K562 (cell line): ENCODE results near the gene LEUTX. TPM values are rescaled to one million over a fixed set of nuclear protein-coding genes. Genes with fewer than 3 reads are reported as not detected.

Experiments
- CCAR2 ChIP-seq: fragments of 200-400 bp; formaldehyde crosslinking; IDR thresholded peaks from 2 replicates; pipeline ENCODE4 v1.6.1; 2017; ENCODE audit warnings: mild to moderate bottlenecking, low read depth, low read length
- FOSL1 ChIP-seq: fragments of 200-800 bp; sonication (Bioruptor generic); conservative IDR thresholded peaks from 2 replicates; pipeline ENCODE4 v1.6.1; 2016; ENCODE audit warnings: missing genetic modification characterization, missing compliant biosample characterization
- FOXA1 ChIP-seq: fragments of 450-650 bp; IDR thresholded peaks from 2 replicates; pipeline ENCODE4 v1.6.1; 2016; ENCODE audit warnings: mild to moderate bottlenecking, borderline replicate concordance
- KDM5B ChIP-seq: fragments of 200-600 bp; sonication (generic); IDR thresholded peaks from 2 replicates; pipeline ENCODE4 v1.6.1; 2012; ENCODE audit warnings: low read depth, mild to moderate bottlenecking, moderate library complexity, low read length, control low read depth, inconsistent platforms; ENCODE audit not compliant: insufficient replicate concordance
- KLF16 ChIP-seq: IDR thresholded peaks from 2 replicates; pipeline ENCODE4 v1.6.1; 2016; ENCODE audit warnings: antibody characterized with exemption
- MIER1 ChIP-seq: fragments of 450-650 bp; IDR thresholded peaks from 2 replicates; pipeline ENCODE4 v1.6.1; 2016; ENCODE audit warnings: antibody characterized with exemption, mild to moderate bottlenecking, low read depth
- PML ChIP-seq: IDR thresholded peaks from 2 replicates; pipeline ENCODE4 v1.6.1; 2012; ENCODE audit warnings: low read length, inconsistent platforms
- RBM25 ChIP-seq: fragments of 200-400 bp; formaldehyde crosslinking; IDR thresholded peaks from 2 replicates; pipeline ENCODE4 v1.6.1; 2018; ENCODE audit warnings: low read length, low read depth, moderate library complexity; ENCODE audit not compliant: severe bottlenecking
- SLC30A9 ChIP-seq: fragments of 250-450 bp; sonication (Bioruptor Pico); IDR thresholded peaks from 2 replicates; pipeline ENCODE4 v1.8.0; 2022; ENCODE audit warnings: mild to moderate bottlenecking, moderate library complexity
- SRSF7 ChIP-seq: fragments of 200-400 bp; formaldehyde crosslinking; optimal IDR thresholded peaks from 2 replicates; pipeline ENCODE3; 2017; ENCODE audit warnings: mild to moderate bottlenecking, low read depth, low read length
- STAG1 ChIP-seq: sonication (generic); formaldehyde crosslinking; IDR thresholded peaks from 2 replicates; pipeline ENCODE4 v1.5.0; 2020; ENCODE audit warnings: missing genetic modification reagents, borderline replicate concordance
- YY1 ChIP-seq, 3 experiments: IDR thresholded peaks; 2 replicates each; pipeline ENCODE4 v1.6.1; 2011; ENCODE audit warnings: low read length in 2 of 3, mild to moderate bottlenecking in 2 of 3, moderate library complexity in 2 of 3, borderline replicate concordance in 1 of 3, control low read depth in 1 of 3, low read depth in 1 of 3; ENCODE audit not compliant: insufficient read depth in 3 of 3, insufficient replicate concordance in 2 of 3, control insufficient read depth in 1 of 3, insufficient read length in 1 of 3; ENCODE audit errors: extremely low read depth in 1 of 3
- ZNF134 ChIP-seq: fragments of 250-450 bp; sonication (Bioruptor Pico); conservative IDR thresholded peaks from 2 replicates; pipeline ENCODE4 v1.4.0; 2020
- ZNF274 ChIP-seq: IDR thresholded peaks from 2 replicates; pipeline ENCODE4 v1.6.1; 2011; ENCODE audit warnings: low read depth, mild to moderate bottlenecking, low read length, moderate library complexity, borderline replicate concordance
- ZNF324 ChIP-seq: fragments of 250-450 bp; sonication (Bioruptor Pico); IDR thresholded peaks from 2 replicates; pipeline ENCODE4 v1.4.0; 2020; ENCODE audit warnings: mild to moderate bottlenecking
- ZNF57 ChIP-seq: fragments of 450-650 bp; formaldehyde crosslinking; IDR thresholded peaks from 2 replicates; pipeline ENCODE4 v1.4.0; 2020; ENCODE audit warnings: mild to moderate bottlenecking, moderate library complexity
- polyA plus RNA-seq, 8 experiments: library from polyadenylated mRNA; depleted of rRNA in 4 of 8; stranded (reverse) in 5 of 8; unstranded in 3 of 8; fragments of >200 nt; fragmentation: Nextera tagmentation in 2 of 8; fragmentation: Illumina TruSeq in 1 of 8; extraction: Ambion mirVana in 2 of 8; extraction: Trizol in 1 of 8; gene quantifications; 2 replicates each; pipeline versions ENCODE4 v1.2.1 to v1.2.3, GENCODE V29; 2011 to 2014; ENCODE audit warnings: inconsistent platforms in 1 of 8, missing spikeins in 1 of 8
- total RNA-seq, 7 experiments: library from RNA; depleted of rRNA in 6 of 7; stranded (reverse); fragments of >200 nt in 6 of 7; fragmentation: Illumina TruSeq in 2 of 7; extraction: Trizol in 2 of 7; gene quantifications; 2 replicates each; pipeline versions ENCODE4 v1.2.1 to v1.2.3, GENCODE V29; 2011 to 2021; ENCODE audit warnings: low replicate concordance in 1 of 7
- TF ChIP-seq, protein P1 (sequence below), 2 experiments: IDR thresholded peaks in 1 of 2; conservative IDR thresholded peaks in 1 of 2; 2 replicates each; pipeline ENCODE4 v1.6.1; 2016; ENCODE audit warnings: low read depth in 2 of 2, mild to moderate bottlenecking in 1 of 2, missing compliant biosample characterization in 1 of 2, missing genetic modification characterization in 1 of 2, moderate library complexity in 1 of 2
- TF ChIP-seq, protein P2 (sequence below): sonication (generic); formaldehyde crosslinking; IDR thresholded peaks from 2 replicates; pipeline ENCODE4 v1.8.0; 2022; ENCODE audit warnings: mild to moderate bottlenecking, missing genetic modification reagents
- TF ChIP-seq, protein P3 (sequence below): fragments of 250-450 bp; sonication (Bioruptor Pico); IDR thresholded peaks from 2 replicates; pipeline ENCODE4 v1.8.0; 2021; ENCODE audit warnings: moderate library complexity, mild to moderate bottlenecking, inconsistent platforms
- TF ChIP-seq, protein P4 (sequence below): sonication (generic); formaldehyde crosslinking; IDR thresholded peaks from 2 replicates; pipeline ENCODE4 v1.8.1; 2022; ENCODE audit warnings: missing genetic modification reagents
- TF ChIP-seq, protein P5 (sequence below): fragments of 450-650 bp; formaldehyde crosslinking; IDR thresholded peaks from 2 replicates; pipeline ENCODE4 v1.4.0; 2020; ENCODE audit warnings: mild to moderate bottlenecking, moderate library complexity

LEUTX gene
- total and polyA plus RNA-seq, 9 of the 15 experiments (the other 6 are each of a cell fraction or from before 2014, with no cell fraction given): not detected

DNA sequence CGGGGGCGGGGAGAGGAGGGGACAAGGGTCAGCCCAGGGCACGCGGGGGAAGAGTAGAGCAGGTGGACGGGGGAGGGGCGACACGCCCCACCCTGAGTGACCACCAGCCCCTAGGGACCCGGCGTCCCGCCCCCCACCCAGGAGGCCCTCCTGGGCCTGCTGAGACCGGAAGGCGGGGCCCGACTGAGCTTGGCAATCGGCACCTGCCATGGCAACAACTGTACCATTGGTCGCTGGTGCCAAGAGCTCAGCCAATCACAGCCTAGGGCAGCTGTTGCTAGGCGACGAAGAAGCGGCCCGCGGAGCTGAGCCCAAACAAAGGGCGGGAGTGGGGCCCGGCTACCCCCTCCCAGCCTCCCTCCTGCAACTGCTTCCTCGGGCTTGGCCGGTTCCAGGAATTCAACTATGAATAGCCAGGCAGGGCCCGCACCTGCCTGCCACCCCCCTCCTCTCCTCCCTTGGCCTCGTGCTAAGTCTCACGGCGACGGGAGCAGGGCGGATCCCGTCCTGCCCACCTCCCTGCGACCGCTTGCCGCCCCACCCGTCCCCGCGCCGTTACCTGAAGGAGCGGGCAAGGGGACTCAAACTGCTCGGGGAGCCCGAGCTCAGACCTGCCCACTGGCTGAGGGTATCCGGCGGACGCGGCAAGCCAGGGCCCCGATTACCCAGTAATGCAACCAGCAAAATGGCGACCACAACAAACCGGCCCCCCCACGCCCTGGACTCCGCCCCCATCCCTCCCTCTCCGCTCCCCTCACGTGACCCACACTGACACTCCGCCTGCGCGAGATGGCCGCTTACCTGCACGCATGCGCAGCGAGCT is 55.0 kb downstream of the LEUTX start, which contains the start of gene DYRK1B (continued):
- TF ChIP-seq, protein P1, sequence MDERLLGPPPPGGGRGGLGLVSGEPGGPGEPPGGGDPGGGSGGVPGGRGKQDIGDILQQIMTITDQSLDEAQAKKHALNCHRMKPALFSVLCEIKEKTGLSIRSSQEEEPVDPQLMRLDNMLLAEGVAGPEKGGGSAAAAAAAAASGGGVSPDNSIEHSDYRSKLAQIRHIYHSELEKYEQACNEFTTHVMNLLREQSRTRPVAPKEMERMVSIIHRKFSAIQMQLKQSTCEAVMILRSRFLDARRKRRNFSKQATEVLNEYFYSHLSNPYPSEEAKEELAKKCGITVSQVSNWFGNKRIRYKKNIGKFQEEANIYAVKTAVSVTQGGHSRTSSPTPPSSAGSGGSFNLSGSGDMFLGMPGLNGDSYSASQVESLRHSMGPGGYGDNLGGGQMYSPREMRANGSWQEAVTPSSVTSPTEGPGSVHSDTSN (CRISPR knock-in tag; IDR thresholded peaks at IDR 0.05; ENCODE audit: low read depth): no peak
- TF ChIP-seq, protein P1 (tag; conservative IDR thresholded peaks at IDR 0.05; ENCODE audit: low read depth): no peak
- TF ChIP-seq RBM25: peak; percentile 64
- no peak for TF ChIP-seq ZNF274
- no peak for TF ChIP-seq CCAR2
- TF ChIP-seq PML: peak; percentile 19; the same call in 1 of the 2 replicates
- TF ChIP-seq FOXA1: no peak
- no peak for TF ChIP-seq FOSL1 (tag)
- TF ChIP-seq, protein P2, sequence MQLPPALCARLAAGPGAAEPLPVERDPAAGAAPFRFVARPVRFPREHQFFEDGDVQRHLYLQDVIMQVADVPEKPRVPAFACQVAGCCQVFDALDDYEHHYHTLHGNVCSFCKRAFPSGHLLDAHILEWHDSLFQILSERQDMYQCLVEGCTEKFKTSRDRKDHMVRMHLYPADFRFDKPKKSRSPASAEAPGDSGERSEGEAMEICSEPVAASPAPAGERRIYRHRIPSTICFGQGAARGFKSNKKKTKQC: no peak
- no peak for TF ChIP-seq ZNF57 (CRISPR knock-in tag)
- no peak for TF ChIP-seq ZNF324 (CRISPR knock-in tag)
- no peak for TF ChIP-seq ZNF134 (CRISPR knock-in tag)
- TF ChIP-seq KLF16: no peak
- TF ChIP-seq SLC30A9 (CRISPR knock-in tag): no peak
- TF ChIP-seq, protein P3, sequence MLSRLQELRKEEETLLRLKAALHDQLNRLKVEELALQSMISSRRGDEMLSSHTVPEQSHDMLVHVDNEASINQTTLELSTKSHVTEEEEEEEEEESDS (CRISPR knock-in tag): no peak
- TF ChIP-seq SRSF7: no peak
- peak; percentile 54 to 95 (median 92) for TF ChIP-seq YY1 (IDR thresholded peaks at IDR 0.05; ENCODE audit: borderline replicate concordance in 1 of 3, control insufficient read depth in 1 of 3, extremely low read depth in 1 of 3, insufficient read depth in 3 of 3, insufficient read length in 1 of 3, insufficient replicate concordance in 2 of 3, low read depth in 1 of 3, low read length in 2 of 3)
- TF ChIP-seq, protein P4, sequence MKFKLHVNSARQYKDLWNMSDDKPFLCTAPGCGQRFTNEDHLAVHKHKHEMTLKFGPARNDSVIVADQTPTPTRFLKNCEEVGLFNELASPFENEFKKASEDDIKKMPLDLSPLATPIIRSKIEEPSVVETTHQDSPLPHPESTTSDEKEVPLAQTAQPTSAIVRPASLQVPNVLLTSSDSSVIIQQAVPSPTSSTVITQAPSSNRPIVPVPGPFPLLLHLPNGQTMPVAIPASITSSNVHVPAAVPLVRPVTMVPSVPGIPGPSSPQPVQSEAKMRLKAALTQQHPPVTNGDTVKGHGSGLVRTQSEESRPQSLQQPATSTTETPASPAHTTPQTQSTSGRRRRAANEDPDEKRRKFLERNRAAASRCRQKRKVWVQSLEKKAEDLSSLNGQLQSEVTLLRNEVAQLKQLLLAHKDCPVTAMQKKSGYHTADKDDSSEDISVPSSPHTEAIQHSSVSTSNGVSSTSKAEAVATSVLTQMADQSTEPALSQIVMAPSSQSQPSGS (CRISPR knock-in tag): no peak
- no peak for TF ChIP-seq MIER1
- no peak for TF ChIP-seq STAG1
- TF ChIP-seq, protein P5, sequence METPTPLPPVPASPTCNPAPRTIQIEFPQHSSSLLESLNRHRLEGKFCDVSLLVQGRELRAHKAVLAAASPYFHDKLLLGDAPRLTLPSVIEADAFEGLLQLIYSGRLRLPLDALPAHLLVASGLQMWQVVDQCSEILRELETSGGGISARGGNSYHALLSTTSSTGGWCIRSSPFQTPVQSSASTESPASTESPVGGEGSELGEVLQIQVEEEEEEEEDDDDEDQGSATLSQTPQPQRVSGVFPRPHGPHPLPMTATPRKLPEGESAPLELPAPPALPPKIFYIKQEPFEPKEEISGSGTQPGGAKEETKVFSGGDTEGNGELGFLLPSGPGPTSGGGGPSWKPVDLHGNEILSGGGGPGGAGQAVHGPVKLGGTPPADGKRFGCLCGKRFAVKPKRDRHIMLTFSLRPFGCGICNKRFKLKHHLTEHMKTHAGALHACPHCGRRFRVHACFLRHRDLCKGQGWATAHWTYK (CRISPR knock-in tag): 0 out of 2 replicates have a peak, but pooled peaks have one; percentile 41
- TF ChIP-seq KDM5B: no peak
